Activated naive CD4-positive, alpha-beta T cell treated with anti-CD3 and anti-CD28 coated beads for 36 hours (primary cell): ENCODE results near the gene CCDC192. TPM values are rescaled to one million over a fixed set of nuclear protein-coding genes. Genes with fewer than 3 reads are reported as not detected.
"Not testable (repeated sequence)": the region's sequence is repeated elsewhere in the genome, so short reads cannot be mapped to it uniquely, and the experiment has no call there.

Source experiments
- CTCF ChIA-PET: fragments of 350-600 bp; sonication (Branson Sonifier 250); formaldehyde crosslinking; loops from one replicate; lab custom pipeline; 2021; ENCODE audit warnings: antibody characterized with exemption; lab: Charles Lee
- DNase-seq: peaks from one replicate; pipeline ENCODE4 v3.0.0-alpha.2; 2020
- H3K27ac Mint-ChIP-seq: one replicate; pipeline ENCODE4 v1.8.0; 2021; ENCODE audit warnings: mild to moderate bottlenecking, mixed read lengths
- H3K27me3 Mint-ChIP-seq: one replicate; pipeline ENCODE4 v1.8.0; 2021; ENCODE audit warnings: low read depth, mixed read lengths
- H3K36me3 Mint-ChIP-seq: one replicate; pipeline ENCODE4 v1.8.0; 2021; ENCODE audit warnings: low read depth, mixed read lengths
- H3K4me1 Mint-ChIP-seq: one replicate; pipeline ENCODE4 v1.8.0; 2021; ENCODE audit warnings: low read depth, mixed read lengths
- H3K4me3 Mint-ChIP-seq: one replicate; pipeline ENCODE4 v1.8.0; 2021; ENCODE audit warnings: mild to moderate bottlenecking, moderate library complexity, mixed read lengths
- H3K9me3 Mint-ChIP-seq: one replicate; pipeline ENCODE4 v1.8.0; 2021; ENCODE audit warnings: mixed read lengths
- intact Hi-C: fragments of 100-400 bp; cut with micrococcal nuclease; formaldehyde crosslinking; loops from one replicate; pipeline ENCODE4 v1.15.1; 2023
- total RNA-seq, 2 experiments: library from RNA; stranded (reverse); gene quantifications; one replicate each; pipeline ENCODE4 v1.2.3, GENCODE V29; 2021

CCDC192 gene, protein sequence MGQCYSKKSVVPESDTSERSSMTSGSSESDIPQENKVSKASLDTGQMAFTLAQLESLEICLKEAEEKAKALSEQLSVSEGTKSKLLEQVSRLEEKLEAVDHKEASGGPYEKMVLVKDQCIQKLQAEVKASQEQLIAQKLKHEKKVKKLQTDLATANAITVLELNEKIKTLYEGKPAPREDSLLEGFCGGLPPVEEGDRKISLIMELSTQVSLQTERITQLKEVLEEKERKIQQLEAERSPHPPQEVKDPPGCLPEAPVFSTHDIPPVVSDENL
- not detected for total RNA-seq

DNA sequence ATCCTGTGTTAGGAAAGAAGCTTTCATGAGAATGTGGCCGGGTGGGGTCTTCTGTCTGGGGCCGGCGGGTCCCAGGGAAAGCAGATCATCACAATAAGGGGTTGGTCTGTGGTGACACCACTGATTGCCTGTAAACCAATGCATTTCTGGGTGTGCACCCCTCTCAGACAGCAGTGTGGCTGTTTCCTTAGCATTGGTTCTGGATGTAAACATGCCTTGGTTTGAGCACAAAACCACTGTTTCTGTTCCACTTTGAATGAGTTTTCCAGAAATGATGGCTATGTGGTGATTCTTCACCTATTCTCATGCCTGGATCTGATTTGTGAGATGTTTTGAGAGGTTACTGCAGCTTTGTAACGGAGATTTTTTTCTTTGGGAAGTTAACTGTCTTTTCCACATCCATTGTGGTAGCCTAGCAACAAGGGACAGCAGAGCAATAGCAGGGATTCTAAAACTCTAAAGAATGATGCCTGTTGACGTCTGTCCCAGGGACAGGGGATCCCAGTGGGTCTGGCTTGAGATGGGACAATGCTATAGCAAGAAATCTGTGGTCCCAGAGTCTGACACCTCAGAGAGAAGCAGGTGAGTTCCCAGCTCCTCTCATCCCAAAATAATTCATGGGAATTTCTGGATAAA is at the start of gene CCDC192:
Gene CCDC192 (plus strand): TSS at position 466 of the 636 bp plus-strand sequence. CDS start 55 bp downstream, at position 521.
- Mint-ChIP-seq H3K27ac (no peak within 1 kb of the TSS), H3K4me1 (no peaks in the 10 kb centered on the region), H3K36me3 (no peaks in the 10 kb centered on the region), H3K4me3 (no peak within 1 kb of the TSS), H3K27me3 (peaks cover 6% of the 10 kb centered on the region), H3K9me3 (no peaks in the 10 kb centered on the region)
- DNase-seq: no peak
- intact Hi-C loops: no loop called here
- CTCF ChIA-PET: no interaction called here

DNA sequence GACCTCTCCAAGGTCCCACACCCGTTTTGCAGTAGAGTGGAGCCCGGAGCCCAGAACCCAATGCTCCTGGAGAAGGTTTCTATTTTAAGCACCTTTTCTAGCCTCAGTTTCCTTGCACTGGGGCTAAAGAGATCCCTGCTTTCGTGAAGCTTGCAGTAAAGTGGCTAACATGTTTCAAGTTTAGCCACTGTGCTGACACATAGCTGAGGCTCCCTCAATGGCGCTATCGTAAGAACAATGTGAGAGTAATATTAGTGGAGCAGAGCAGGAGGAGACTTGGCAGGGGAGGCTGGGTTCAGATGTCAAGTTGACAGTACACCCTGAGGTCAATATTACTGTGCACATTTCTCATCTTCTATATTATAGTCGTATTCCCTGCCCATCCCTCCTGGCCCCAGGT is 46.4 kb upstream of the CCDC192 start:
- H3K4me3 Mint-ChIP-seq: no peak overlapping the region
- no peak overlapping the region for H3K27ac Mint-ChIP-seq
- DNase-seq: no peak
- CTCF ChIA-PET: interaction anchor here (0.6 kb wide), 2 partner anchors 174 to 449 kb away, joined by 3 to 4 read pairs; no protein-coding TSS in a partner anchor
- peaks cover 8% of the 10 kb centered on the region for H3K27me3 Mint-ChIP-seq
- intact Hi-C loops: no loop called here
- H3K9me3 Mint-ChIP-seq: no peaks in the 10 kb centered on the region
- H3K4me1 Mint-ChIP-seq: no peaks in the 10 kb centered on the region
- H3K36me3 Mint-ChIP-seq: no peaks in the 10 kb centered on the region

GRCh38 chr5:127660047-127660733 is 43.0 kb upstream of the CCDC192 start:
- H3K4me3 Mint-ChIP-seq: no peak overlapping the region
- CTCF ChIA-PET: no interaction called here

DNA sequence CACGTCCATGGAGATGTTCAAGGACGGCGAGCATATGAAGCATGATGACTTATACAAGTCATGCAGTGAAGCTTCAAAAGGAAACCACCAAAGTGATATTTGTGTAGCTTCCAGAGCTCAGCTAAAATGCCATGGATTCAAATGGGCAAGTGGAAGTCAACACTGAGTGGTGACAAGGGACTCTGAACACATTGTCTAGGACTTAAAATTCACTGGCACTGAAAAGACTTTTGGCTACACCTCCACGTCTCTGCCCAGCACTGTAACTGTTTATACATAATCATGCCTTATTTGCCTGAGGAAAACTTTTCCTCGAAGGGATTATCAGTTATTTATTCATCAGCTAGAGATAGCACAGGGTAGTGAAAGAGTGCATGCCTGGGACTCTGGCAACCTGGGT is 39.1 kb upstream of the CCDC192 start:
- DNase-seq: no peak
- no peaks in the 10 kb centered on the region for H3K36me3 Mint-ChIP-seq
- intact Hi-C loops: no loop called here
- H3K9me3 Mint-ChIP-seq: no peaks in the 10 kb centered on the region
- H3K4me3 Mint-ChIP-seq: no peak overlapping the region
- CTCF ChIA-PET: no interaction called here
- no peaks in the 10 kb centered on the region for H3K4me1 Mint-ChIP-seq
- H3K27me3 Mint-ChIP-seq: no peaks in the 10 kb centered on the region
- no peak overlapping the region for H3K27ac Mint-ChIP-seq

More at GRCh38 chr5:127660047-127660733, 43.0 kb upstream of the CCDC192 start:
- Mint-ChIP-seq H3K27me3 (peaks cover 8% of the 10 kb centered on the region), H3K9me3 (no peaks in the 10 kb centered on the region), H3K27ac (no peak overlapping the region), H3K4me1 (no peaks in the 10 kb centered on the region), H3K36me3 (no peaks in the 10 kb centered on the region)
- no peak for DNase-seq
- intact Hi-C loops: no loop called here

GRCh38 chr5:127665641-127666040 is 37.5 kb upstream of the CCDC192 start:
- Mint-ChIP-seq H3K9me3 (no peaks in the 10 kb centered on the region), H3K4me3 (no peak overlapping the region), H3K36me3 (no peaks in the 10 kb centered on the region)

DNA sequence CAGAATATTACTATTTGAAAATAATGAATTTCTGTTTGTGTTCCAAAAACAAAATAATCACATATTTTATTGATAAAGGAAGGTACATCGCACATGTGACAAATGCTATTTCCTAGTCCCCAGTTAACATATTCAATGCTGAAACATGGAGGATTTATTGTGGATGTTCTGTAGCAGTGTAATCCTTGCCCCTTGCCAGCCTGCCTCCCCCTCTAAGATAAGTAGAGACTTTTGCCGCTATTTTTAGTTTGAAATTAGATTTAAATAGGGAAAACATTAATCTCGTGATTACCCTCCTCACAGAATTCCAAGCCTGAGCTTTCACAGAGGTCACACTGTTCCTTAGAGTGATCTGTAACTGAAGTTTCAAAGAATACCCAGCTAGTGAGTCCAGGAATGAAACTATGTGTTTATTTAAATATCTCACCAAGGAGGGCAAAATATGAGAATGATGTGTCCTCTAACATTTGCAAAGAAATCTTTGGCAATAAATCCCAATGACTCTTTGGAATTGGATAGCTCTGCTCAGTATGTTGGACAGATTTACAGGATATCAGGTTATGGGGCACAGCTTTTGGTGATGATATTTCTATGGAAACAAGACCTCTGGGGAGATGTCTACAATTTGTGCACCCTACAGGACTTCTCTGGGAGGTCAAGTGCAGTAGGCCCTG is 37.0 kb upstream of the CCDC192 start:
- H3K27ac Mint-ChIP-seq: no peak overlapping the region
- intact Hi-C loops: no loop called here
- no peaks in the 10 kb centered on the region for H3K4me1 Mint-ChIP-seq
- no peaks in the 10 kb centered on the region for H3K36me3 Mint-ChIP-seq
- H3K27me3 Mint-ChIP-seq: no peaks in the 10 kb centered on the region
- no peak overlapping the region for H3K4me3 Mint-ChIP-seq
- DNase-seq: no peak
- CTCF ChIA-PET: no interaction called here
- H3K9me3 Mint-ChIP-seq: no peaks in the 10 kb centered on the region

More at GRCh38 chr5:127665641-127666040, 37.5 kb upstream of the CCDC192 start:
- no peaks in the 10 kb centered on the region for H3K27me3 Mint-ChIP-seq
- CTCF ChIA-PET: no interaction called here
- intact Hi-C loops: no loop called here
- no peak for DNase-seq
- H3K4me1 Mint-ChIP-seq: no peaks in the 10 kb centered on the region
- H3K27ac Mint-ChIP-seq: no peak overlapping the region

DNA sequence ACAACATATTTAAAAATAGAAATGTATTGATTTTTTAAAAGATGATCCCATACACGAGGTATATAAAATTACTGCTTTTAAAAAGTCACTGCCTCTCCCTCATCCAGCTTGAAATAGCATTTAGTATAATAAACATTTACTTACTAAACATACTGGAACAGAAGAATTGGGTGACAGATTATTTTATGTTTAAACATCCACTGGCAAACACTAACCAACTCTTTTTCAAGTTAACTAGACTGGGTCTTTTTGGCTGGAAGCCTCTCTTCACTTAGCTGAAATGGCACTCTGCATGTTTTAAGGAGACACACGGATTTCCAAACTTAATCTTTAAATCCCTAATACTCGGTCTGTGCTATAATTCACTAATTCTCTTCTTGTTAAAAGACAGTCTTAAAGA is 35.3 kb upstream of the CCDC192 start:
- Mint-ChIP-seq H3K36me3 (no peaks in the 10 kb centered on the region), H3K27ac (no peak overlapping the region), H3K9me3 (no peaks in the 10 kb centered on the region), H3K4me1 (no peaks in the 10 kb centered on the region), H3K4me3 (no peak overlapping the region), H3K27me3 (no peaks in the 10 kb centered on the region)
- intact Hi-C loops: no loop called here
- DNase-seq: no peak
- CTCF ChIA-PET: no interaction called here

DNA sequence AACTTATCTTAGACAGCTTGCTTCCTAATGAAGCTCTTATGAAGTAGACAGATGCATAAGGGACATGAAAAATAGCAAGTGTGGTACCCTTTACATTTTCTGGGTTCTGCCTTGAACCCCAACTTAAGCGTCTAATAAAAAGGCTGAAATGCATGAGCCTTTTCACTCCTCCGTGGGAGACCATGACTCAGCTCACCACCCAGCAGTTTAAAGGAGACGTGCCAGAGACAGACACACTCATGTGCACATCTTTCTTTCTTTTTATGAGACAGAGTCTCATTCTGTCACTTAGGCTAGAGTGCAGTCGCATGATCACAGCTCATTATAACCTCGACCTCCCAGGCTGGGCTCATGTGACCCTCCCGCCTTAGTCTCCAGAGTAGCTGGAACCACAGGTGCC is 32.0 kb upstream of the CCDC192 start:
- Mint-ChIP-seq H3K4me3 (no peak overlapping the region), H3K27ac (no peak overlapping the region), H3K27me3 (no peaks in the 10 kb centered on the region), H3K36me3 (no peaks in the 10 kb centered on the region), H3K9me3 (no peaks in the 10 kb centered on the region), H3K4me1 (no peaks in the 10 kb centered on the region)
- no peak for DNase-seq
- intact Hi-C loops: no loop called here
- CTCF ChIA-PET: no interaction called here

DNA sequence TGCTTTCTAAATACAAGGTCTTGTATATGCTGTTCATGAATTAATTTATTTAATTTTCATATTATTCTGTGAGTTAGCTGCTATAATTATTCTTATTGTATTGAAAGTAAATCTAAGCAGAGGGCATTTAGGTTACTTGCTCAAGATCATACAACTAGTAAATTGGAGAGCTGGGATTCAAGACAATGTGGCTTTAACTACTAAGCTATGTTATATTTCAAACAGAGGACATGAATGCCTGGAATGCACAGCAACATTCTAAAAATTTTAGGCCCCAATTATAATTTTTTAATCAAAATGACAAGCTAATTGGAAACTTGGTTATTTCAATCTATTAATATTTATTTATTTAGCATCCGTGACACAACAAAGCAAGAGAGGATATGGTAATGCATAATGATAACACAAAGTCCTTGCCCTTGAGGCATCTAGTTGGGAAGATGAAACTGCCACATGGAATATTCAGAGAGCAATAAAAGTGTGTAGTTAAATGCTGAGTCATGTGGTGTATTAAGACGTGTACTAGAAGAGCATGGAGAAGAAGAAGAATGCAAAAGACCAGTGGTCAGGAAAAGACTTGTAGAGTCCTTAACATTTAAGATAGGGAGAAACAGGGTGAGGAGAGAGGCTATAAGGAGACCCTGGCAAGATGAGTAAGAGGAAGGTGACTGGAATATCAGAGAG is 29.9 kb upstream of the CCDC192 start:
- CTCF ChIA-PET: no interaction called here
- intact Hi-C loops: no loop called here

DNA sequence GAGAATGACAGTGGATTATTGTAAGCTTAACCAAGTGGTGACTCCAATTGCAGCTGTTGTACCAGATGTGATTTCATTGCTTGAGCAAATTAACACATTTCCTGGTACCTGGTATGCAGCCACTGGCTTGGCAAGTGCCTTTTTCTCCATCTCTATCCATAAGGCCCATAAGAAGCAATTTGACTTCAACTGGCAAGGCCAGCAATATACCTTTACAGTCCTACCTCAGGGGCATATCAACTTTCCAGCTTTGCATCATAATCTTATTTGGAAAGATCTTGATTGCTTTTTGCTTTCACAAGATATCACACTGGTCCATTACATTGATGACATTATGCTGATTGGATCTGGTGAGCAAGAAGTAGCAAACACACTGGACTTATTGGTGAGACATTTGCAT is 26.2 kb upstream of the CCDC192 start:
- CTCF ChIA-PET, H3K27me3 Mint-ChIP-seq, H3K4me3 Mint-ChIP-seq, DNase-seq, H3K36me3 Mint-ChIP-seq, H3K4me1 Mint-ChIP-seq, H3K27ac Mint-ChIP-seq, H3K9me3 Mint-ChIP-seq, intact Hi-C loops: not testable (repeated sequence)

More for the DNA sequence above, 29.9 kb upstream of the CCDC192 start:
- no peaks in the 10 kb centered on the region for H3K9me3 Mint-ChIP-seq
- no peak overlapping the region for H3K4me3 Mint-ChIP-seq
- H3K27ac Mint-ChIP-seq: no peak overlapping the region
- no peaks in the 10 kb centered on the region for H3K36me3 Mint-ChIP-seq
- no peak for DNase-seq
- no peaks in the 10 kb centered on the region for H3K4me1 Mint-ChIP-seq
- H3K27me3 Mint-ChIP-seq: no peaks in the 10 kb centered on the region

GRCh38 chr5:127679691-127680330 is 23.4 kb upstream of the CCDC192 start:
- H3K4me1 Mint-ChIP-seq, H3K4me3 Mint-ChIP-seq, H3K36me3 Mint-ChIP-seq, intact Hi-C loops, CTCF ChIA-PET, H3K27me3 Mint-ChIP-seq, H3K27ac Mint-ChIP-seq, H3K9me3 Mint-ChIP-seq, DNase-seq: not testable (repeated sequence)
